ENCODE results near the gene LGALS9. TPM values are rescaled to one million over a fixed set of nuclear protein-coding genes. Genes with fewer than 3 reads are reported as not detected.

The LGALS9 gene
- polyA plus RNA-seq, 2 donors, result 25.5 to 29.5 TPM

GRCh38 chr17:27601975-27602302, 29.0 kb upstream of the LGALS9 start:
- no peaks in the 10 kb centered on the region for H3K27me3 ChIP-seq (ENCODE audit: control insufficient read depth in 1 of 2, insufficient read depth in 2 of 2, low read length in 2 of 2)
- H3K4me3 ChIP-seq (ENCODE audit: low read depth in 1 of 2, low read length in 2 of 2), result no peak overlapping the region
- peaks cover 0 to 2% of the 10 kb centered on the region in 2 donors for H3K4me1 ChIP-seq (ENCODE audit: control insufficient read depth in 2 of 2, insufficient read depth in 2 of 2, low read length in 1 of 2)
- 67 to 80% methylated on average over 2 of the region's 2 CpGs for WGBS, 2 donors
- no peak overlapping the region for H3K27ac ChIP-seq (ENCODE audit: low read depth in 2 of 2, low read length in 1 of 2)
- no peaks in the 10 kb centered on the region for H3K9me3 ChIP-seq (ENCODE audit: control insufficient read depth in 2 of 2, insufficient read depth in 1 of 2, low read depth in 1 of 2, low read length in 1 of 2)
- peaks cover 0 to 41% of the 10 kb centered on the region in 2 donors for H3K36me3 ChIP-seq (ENCODE audit: control insufficient read depth in 2 of 2, insufficient read depth in 2 of 2, low read length in 1 of 2)

- H3K9me3 ChIP-seq (ENCODE audit: control insufficient read depth in 2 of 2, insufficient read depth in 1 of 2, low read depth in 1 of 2, low read length in 1 of 2), result no peaks in the 10 kb centered on the region
- no peaks in the 10 kb centered on the region for H3K27me3 ChIP-seq (ENCODE audit: control insufficient read depth in 1 of 2, insufficient read depth in 2 of 2, low read length in 2 of 2)
- peaks cover 0 to 2% of the 10 kb centered on the region in 2 donors for H3K4me1 ChIP-seq (ENCODE audit: control insufficient read depth in 2 of 2, insufficient read depth in 2 of 2, low read length in 1 of 2)
- peaks cover 0 to 37% of the 10 kb centered on the region in 2 donors for H3K36me3 ChIP-seq (ENCODE audit: control insufficient read depth in 2 of 2, insufficient read depth in 2 of 2, low read length in 1 of 2)
- no peak overlapping the region for H3K4me3 ChIP-seq (ENCODE audit: low read depth in 1 of 2, low read length in 2 of 2)
- no peak overlapping the region for H3K27ac ChIP-seq (ENCODE audit: low read depth in 2 of 2, low read length in 1 of 2)
- 50 to 51% methylated on average over 15 of the region's 15 CpGs for WGBS, 2 donors
Measured at GRCh38 chr17:27602721-27603420, 28.1 kb upstream of the LGALS9 start.

DNA sequence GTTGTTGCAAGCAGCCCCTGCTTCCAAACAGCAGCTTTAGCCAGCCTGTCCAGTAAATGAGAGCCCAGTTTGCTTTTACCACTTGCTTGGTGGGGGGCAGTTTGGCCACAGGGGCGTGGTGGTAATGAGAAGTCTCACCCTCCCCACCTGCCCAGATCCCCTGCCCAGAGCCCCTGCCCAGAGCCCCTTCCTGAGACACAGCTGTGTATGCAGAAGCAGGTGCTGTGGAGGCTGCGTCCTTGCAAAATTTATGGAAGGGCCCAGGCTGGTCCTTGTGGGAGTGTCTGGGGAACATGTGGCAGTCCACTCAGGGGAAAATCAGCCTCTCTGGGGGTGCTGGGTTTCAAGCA, 27.6 kb upstream of the LGALS9 start:
- no peak overlapping the region for H3K4me3 ChIP-seq (ENCODE audit: low read depth in 1 of 2, low read length in 2 of 2)
- WGBS, 2 donors, result 88 to 90% methylated on average over 2 of the region's 2 CpGs
- H3K36me3 ChIP-seq (ENCODE audit: control insufficient read depth in 2 of 2, insufficient read depth in 2 of 2, low read length in 1 of 2), result peaks cover 0 to 34% of the 10 kb centered on the region in 2 donors
- no peaks in the 10 kb centered on the region for H3K27me3 ChIP-seq (ENCODE audit: control insufficient read depth in 1 of 2, insufficient read depth in 2 of 2, low read length in 2 of 2)
- peaks cover 0 to 2% of the 10 kb centered on the region in 2 donors for H3K4me1 ChIP-seq (ENCODE audit: control insufficient read depth in 2 of 2, insufficient read depth in 2 of 2, low read length in 1 of 2)
- no peak overlapping the region for H3K27ac ChIP-seq (ENCODE audit: low read depth in 2 of 2, low read length in 1 of 2)
- no peaks in the 10 kb centered on the region for H3K9me3 ChIP-seq (ENCODE audit: control insufficient read depth in 2 of 2, insufficient read depth in 1 of 2, low read depth in 1 of 2, low read length in 1 of 2)

GRCh38 chr17:27603880-27604794, 26.9 kb upstream of the LGALS9 start:
- no peak overlapping the region for H3K27ac ChIP-seq (ENCODE audit: low read depth in 2 of 2, low read length in 1 of 2)

DNA sequence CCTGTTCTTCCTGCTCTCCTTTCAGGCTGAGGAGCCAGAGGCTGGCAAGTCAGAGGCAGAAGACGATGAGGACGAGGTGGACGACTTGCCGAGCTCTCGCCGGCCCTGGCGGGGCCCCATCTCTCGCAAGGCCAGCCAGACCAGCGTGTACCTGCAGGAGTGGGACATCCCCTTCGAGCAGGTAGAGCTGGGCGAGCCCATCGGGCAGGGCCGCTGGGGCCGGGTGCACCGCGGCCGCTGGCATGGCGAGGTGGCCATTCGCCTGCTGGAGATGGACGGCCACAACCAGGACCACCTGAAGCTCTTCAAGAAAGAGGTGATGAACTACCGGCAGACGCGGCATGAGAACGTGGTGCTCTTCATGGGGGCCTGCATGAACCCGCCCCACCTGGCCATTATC, 25.6 kb upstream of the LGALS9 start:
- no peaks in the 10 kb centered on the region for H3K27me3 ChIP-seq (ENCODE audit: control insufficient read depth in 1 of 2, insufficient read depth in 2 of 2, low read length in 2 of 2)
- 96% methylated on average over 25 of the region's 25 CpGs for WGBS, 2 donors
- peaks cover 0 to 53% of the 10 kb centered on the region in 2 donors for H3K36me3 ChIP-seq (ENCODE audit: control insufficient read depth in 2 of 2, insufficient read depth in 2 of 2, low read length in 1 of 2)
- H3K9me3 ChIP-seq (ENCODE audit: control insufficient read depth in 2 of 2, insufficient read depth in 1 of 2, low read depth in 1 of 2, low read length in 1 of 2), result no peaks in the 10 kb centered on the region
- peaks cover 0 to 2% of the 10 kb centered on the region in 2 donors for H3K4me1 ChIP-seq (ENCODE audit: control insufficient read depth in 2 of 2, insufficient read depth in 2 of 2, low read length in 1 of 2)
- H3K27ac ChIP-seq (ENCODE audit: low read depth in 2 of 2, low read length in 1 of 2), result no peak overlapping the region
- H3K4me3 ChIP-seq (ENCODE audit: low read depth in 1 of 2, low read length in 2 of 2), result no peak overlapping the region

More at GRCh38 chr17:27603880-27604794, 26.9 kb upstream of the LGALS9 start:
- 87 to 93% methylated on average over 22 of the region's 22 CpGs for whole genome bisulfite sequencing, 2 donors
- H3K27me3 ChIP-seq (ENCODE audit: control insufficient read depth in 1 of 2, insufficient read depth in 2 of 2, low read length in 2 of 2), result no peaks in the 10 kb centered on the region
- peaks cover 0 to 41% of the 10 kb centered on the region in 2 donors for H3K36me3 ChIP-seq (ENCODE audit: control insufficient read depth in 2 of 2, insufficient read depth in 2 of 2, low read length in 1 of 2)
- peaks cover 0 to 2% of the 10 kb centered on the region in 2 donors for H3K4me1 ChIP-seq (ENCODE audit: control insufficient read depth in 2 of 2, insufficient read depth in 2 of 2, low read length in 1 of 2)
- no peaks in the 10 kb centered on the region for H3K9me3 ChIP-seq (ENCODE audit: control insufficient read depth in 2 of 2, insufficient read depth in 1 of 2, low read depth in 1 of 2, low read length in 1 of 2)
- no peak overlapping the region for H3K4me3 ChIP-seq (ENCODE audit: low read depth in 1 of 2, low read length in 2 of 2)

- 78 to 83% methylated on average over 16 of the region's 16 CpGs for WGBS, 2 donors
- no peaks in the 10 kb centered on the region for H3K4me1 ChIP-seq (ENCODE audit: control insufficient read depth in 2 of 2, insufficient read depth in 2 of 2, low read length in 1 of 2)
Measured at GRCh38 chr17:27607521-27608091, 23.4 kb upstream of the LGALS9 start.

DNA sequence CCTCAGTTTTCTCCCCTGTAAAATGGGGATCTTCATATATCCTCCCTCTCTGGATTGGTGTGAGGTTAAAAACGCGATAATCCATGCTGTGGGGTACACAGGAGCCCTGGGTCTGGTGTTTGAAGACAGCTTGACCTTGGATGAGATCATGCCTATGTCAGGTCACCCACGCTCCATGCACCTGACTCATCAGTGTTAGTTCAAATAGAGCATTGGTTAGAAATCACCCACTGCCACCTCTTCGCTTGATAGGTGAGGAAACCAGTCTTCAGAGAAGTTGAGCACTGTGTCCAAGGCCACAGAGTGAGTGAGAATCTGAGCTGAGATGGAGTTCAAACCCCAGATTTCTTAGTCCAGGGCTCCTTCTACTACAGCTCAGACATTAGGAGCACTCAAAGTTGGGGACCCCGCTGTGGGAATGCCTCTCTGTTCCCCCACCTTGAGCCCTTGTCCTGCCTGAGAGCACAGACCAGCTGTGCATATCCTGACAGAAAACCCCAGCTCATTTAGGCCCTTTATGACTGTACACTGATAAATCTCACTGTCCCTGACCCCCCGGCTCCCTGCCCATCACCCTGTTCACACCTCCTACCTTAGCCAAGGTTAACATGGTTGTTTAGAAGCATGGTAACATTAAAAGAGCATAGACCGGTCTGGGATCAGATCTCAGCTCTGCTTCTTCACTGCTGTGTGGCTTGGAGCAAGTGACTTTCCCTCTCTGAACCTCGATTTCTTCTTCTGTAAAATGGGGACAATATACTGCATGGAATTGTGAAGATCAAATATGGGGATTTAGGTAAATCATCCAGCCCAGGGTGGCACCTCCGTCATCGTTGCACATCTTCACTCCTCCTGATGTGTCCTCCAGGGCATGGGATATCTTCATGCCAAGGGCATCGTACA, 22.4 kb upstream of the LGALS9 start:
- Histone ChIP-seq H3K27me3 (ENCODE audit: control insufficient read depth in 1 of 2, insufficient read depth in 2 of 2, low read length in 2 of 2) (no peaks in the 10 kb centered on the region), H3K4me3 (ENCODE audit: low read depth in 1 of 2, low read length in 2 of 2) (no peak overlapping the region), H3K9me3 (ENCODE audit: control insufficient read depth in 2 of 2, insufficient read depth in 1 of 2, low read depth in 1 of 2, low read length in 1 of 2) (no peaks in the 10 kb centered on the region), H3K27ac (ENCODE audit: low read depth in 2 of 2, low read length in 1 of 2) (peak overlapping the region in 1 of 2 donors; percentile 8), H3K36me3 (ENCODE audit: control insufficient read depth in 2 of 2, insufficient read depth in 2 of 2, low read length in 1 of 2) (peaks cover 8 to 65% of the 10 kb centered on the region in 2 donors), H3K4me1 (ENCODE audit: control insufficient read depth in 2 of 2, insufficient read depth in 2 of 2, low read length in 1 of 2) (no peaks in the 10 kb centered on the region)
- WGBS, 2 donors, result 92 to 94% methylated on average over 11 of the region's 11 CpGs

More at GRCh38 chr17:27607521-27608091, 23.4 kb upstream of the LGALS9 start:
- Histone ChIP-seq H3K27me3 (ENCODE audit: control insufficient read depth in 1 of 2, insufficient read depth in 2 of 2, low read length in 2 of 2) (no peaks in the 10 kb centered on the region), H3K9me3 (ENCODE audit: control insufficient read depth in 2 of 2, insufficient read depth in 1 of 2, low read depth in 1 of 2, low read length in 1 of 2) (no peaks in the 10 kb centered on the region), H3K36me3 (ENCODE audit: control insufficient read depth in 2 of 2, insufficient read depth in 2 of 2, low read length in 1 of 2) (peaks cover 8 to 61% of the 10 kb centered on the region in 2 donors), H3K4me3 (ENCODE audit: low read depth in 1 of 2, low read length in 2 of 2) (no peak overlapping the region), H3K27ac (ENCODE audit: low read depth in 2 of 2, low read length in 1 of 2) (peak overlapping the region in 1 of 2 donors; percentile 0)

DNA sequence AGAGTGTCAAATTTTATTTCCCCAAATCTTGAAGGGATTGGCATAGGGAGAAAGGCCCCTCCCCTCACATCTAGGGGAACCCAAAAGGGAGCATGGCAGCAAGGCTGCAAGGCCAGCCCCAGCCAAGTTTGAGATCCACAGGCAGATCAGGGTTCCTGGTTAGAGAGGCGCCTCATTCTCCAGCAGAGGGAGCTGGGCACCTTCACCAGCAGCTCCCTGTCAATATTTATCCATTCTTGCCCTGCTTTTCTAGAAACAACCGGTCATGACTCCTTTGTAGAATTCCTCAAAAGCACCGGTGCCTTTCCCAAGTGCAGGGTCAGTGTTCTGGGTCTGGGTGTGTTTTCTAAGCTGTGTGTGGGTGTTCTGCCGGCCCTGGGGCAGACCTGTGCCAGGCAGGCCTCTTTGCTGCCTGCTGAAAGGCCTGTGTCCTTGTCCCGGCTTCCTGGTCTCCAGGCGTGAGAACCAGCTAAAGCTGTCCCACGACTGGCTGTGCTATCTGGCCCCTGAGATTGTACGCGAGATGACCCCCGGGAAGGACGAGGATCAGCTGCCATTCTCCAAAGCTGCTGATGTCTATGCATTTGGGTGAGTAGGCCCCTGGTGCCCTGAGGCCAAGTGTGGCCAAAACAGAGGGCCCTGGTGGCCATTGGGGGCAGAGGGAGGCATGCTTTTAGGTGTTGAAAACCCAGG, 21.2 kb upstream of the LGALS9 start:
- 72 to 74% methylated on average over 11 of the region's 11 CpGs for WGBS, 2 donors
- Histone ChIP-seq H3K27me3 (ENCODE audit: control insufficient read depth in 1 of 2, insufficient read depth in 2 of 2, low read length in 2 of 2) (no peaks in the 10 kb centered on the region), H3K9me3 (ENCODE audit: control insufficient read depth in 2 of 2, insufficient read depth in 1 of 2, low read depth in 1 of 2, low read length in 1 of 2) (no peaks in the 10 kb centered on the region), H3K4me3 (ENCODE audit: low read depth in 1 of 2, low read length in 2 of 2) (no peak overlapping the region), H3K4me1 (ENCODE audit: control insufficient read depth in 2 of 2, insufficient read depth in 2 of 2, low read length in 1 of 2) (no peaks in the 10 kb centered on the region), H3K27ac (ENCODE audit: low read depth in 2 of 2, low read length in 1 of 2) (no peak overlapping the region), H3K36me3 (ENCODE audit: control insufficient read depth in 2 of 2, insufficient read depth in 2 of 2, low read length in 1 of 2) (peaks cover 8 to 60% of the 10 kb centered on the region in 2 donors)
